ENCODE measurements around the gene GABRG2.
"Not testable (repeated sequence)": the region's sequence is repeated elsewhere in the genome, so short reads cannot be mapped to it uniquely, and the experiment has no call there.

GABRG2 gene
- total RNA-seq: 0 to 0.54 (median 0.13) reads per million in 4 experiments

- no peak for DNase-seq
These were observed at the start of gene GABRG2 for GRCh38 chr5:162067655-162068411. GABRG2 (plus strand) TSS chr5:162067773; CDS start chr5:162068000, 227 bp downstream.

GRCh38 chr5:162025312-162025711, 42.3 kb upstream of the GABRG2 start:
- DNase-seq: no peak

GRCh38 chr5:162026803-162027202, 40.8 kb upstream of the GABRG2 start:
- no peak for DNase-seq

GRCh38 chr5:162037431-162037830, 30.1 kb upstream of the GABRG2 start:
- no peak for DNase-seq

- DNase-seq: no peak
These were observed 20.3 kb upstream of the GABRG2 start for GRCh38 chr5:162047279-162047678.

GRCh38 chr5:162052676-162053075, 14.9 kb upstream of the GABRG2 start:
- DNase-seq: no peak

- DNase-seq: not testable (repeated sequence)
These were observed 12.5 kb upstream of the GABRG2 start for GRCh38 chr5:162055095-162055494.

GRCh38 chr5:162067162-162067561, 411 bp upstream of the GABRG2 start:
- DNase-seq: no peak

- DNase-seq: no peak
These were observed 839 bp downstream of the GABRG2 start for GRCh38 chr5:162068412-162068811.

- DNase-seq: no peak
These were observed 1.4 kb downstream of the GABRG2 start for GRCh38 chr5:162068936-162069335.

GRCh38 chr5:162078805-162079204, 11.2 kb downstream of the GABRG2 start:
- DNase-seq: no peak

- no peak for DNase-seq
These were observed 23.8 kb downstream of the GABRG2 start for GRCh38 chr5:162091336-162091735.

- DNase-seq: no peak
These were observed 28.9 kb downstream of the GABRG2 start for GRCh38 chr5:162096448-162096847.

GRCh38 chr5:162107591-162107990, 40.0 kb downstream of the GABRG2 start:
- DNase-seq: no peak

- DNase-seq: no peak
These were observed 52.2 kb downstream of the GABRG2 start for GRCh38 chr5:162119801-162120200.

- DNase-seq: no peak
These were observed 60.5 kb downstream of the GABRG2 start for GRCh38 chr5:162128117-162128516.

- no peak for DNase-seq
These were observed 64.8 kb downstream of the GABRG2 start for GRCh38 chr5:162132348-162132747.

GRCh38 chr5:162139190-162139589, 71.6 kb downstream of the GABRG2 start:
- DNase-seq: no peak

GRCh38 chr5:162154242-162154641, 86.7 kb downstream of the GABRG2 start:
- no peak for DNase-seq

GRCh38 chr5:162160401-162160800, 92.8 kb downstream of the GABRG2 start:
- no peak for DNase-seq

GRCh38 chr5:162163663-162164062, 96.1 kb downstream of the GABRG2 start:
- no peak for DNase-seq

GRCh38 chr5:162174358-162174974, 106.9 kb downstream of the GABRG2 start:
- no peak for DNase-seq

GRCh38 chr5:162187371-162187770, 119.8 kb downstream of the GABRG2 start:
- DNase-seq: no peak

GRCh38 chr5:162189719-162190118, 122.1 kb downstream of the GABRG2 start:
- no peak for DNase-seq
